Effector memory CD4-positive, alpha-beta T cell (primary cell): ENCODE data around the gene MACROD2.

ENCODE experiments used
- DNase-seq, 3 donors: peaks; one replicate each; pipeline ENCODE4 v3.0.0-alpha.2; 2020
- H3K27ac ChIP-seq: 2 replicates; pipeline ENCODE4 v1.7.0; 2013; ENCODE audit warnings: mild to moderate bottlenecking, low read length, moderate library complexity; ENCODE audit not compliant: insufficient read depth, poor library complexity, severe bottlenecking
- H3K27me3 ChIP-seq: replicated peaks from 2 replicates; pipeline ENCODE4 v1.7.0; 2013; ENCODE audit warnings: mild to moderate bottlenecking, low read length; ENCODE audit not compliant: insufficient read depth, control insufficient read depth, poor library complexity, severe bottlenecking
- H3K36me3 ChIP-seq: 2 replicates; pipeline ENCODE4 v1.7.0; 2013; ENCODE audit warnings: mild to moderate bottlenecking, low read length, moderate library complexity; ENCODE audit not compliant: control insufficient read depth, insufficient read depth
- H3K4me1 ChIP-seq: 2 replicates; pipeline ENCODE4 v1.7.0; 2013; ENCODE audit warnings: low read length, mild to moderate bottlenecking; ENCODE audit not compliant: control insufficient read depth, insufficient read depth, poor library complexity, severe bottlenecking
- H3K4me3 ChIP-seq: 2 replicates; pipeline ENCODE4 v1.7.0; 2013; ENCODE audit warnings: low read length, low read depth, mild to moderate bottlenecking; ENCODE audit not compliant: insufficient read depth, poor library complexity, severe bottlenecking
- H3K9me3 ChIP-seq: 2 replicates; pipeline ENCODE4 v1.7.0; 2013; ENCODE audit warnings: mild to moderate bottlenecking, low read length, moderate library complexity; ENCODE audit not compliant: control insufficient read depth

Gene MACROD2

GRCh38 chr20:15645816-15646215 lies 1650.5 kb downstream of the MACROD2 start:
- Histone ChIP-seq H3K27ac (no peak overlapping the region), H3K9me3 (no peaks in the 10 kb centered on the region), H3K4me3 (no peak overlapping the region), H3K36me3 (no peaks in the 10 kb centered on the region), H3K4me1 (no peaks in the 10 kb centered on the region), H3K27me3 (no peaks in the 10 kb centered on the region)
- no peak for DNase-seq

GRCh38 chr20:15653396-15654207 lies 1658.3 kb downstream of the MACROD2 start:
- no peak overlapping the region for H3K27ac ChIP-seq
- no peaks in the 10 kb centered on the region for H3K9me3 ChIP-seq
- H3K4me3 ChIP-seq: no peak overlapping the region
- DNase-seq: no peak
- no peaks in the 10 kb centered on the region for H3K36me3 ChIP-seq
- no peaks in the 10 kb centered on the region for H3K4me1 ChIP-seq
- H3K27me3 ChIP-seq: no peaks in the 10 kb centered on the region

GRCh38 chr20:15654208-15654649 lies 1658.9 kb downstream of the MACROD2 start:
- H3K4me3 ChIP-seq: no peak overlapping the region
- no peaks in the 10 kb centered on the region for H3K9me3 ChIP-seq
- no peaks in the 10 kb centered on the region for H3K36me3 ChIP-seq
- H3K27me3 ChIP-seq: no peaks in the 10 kb centered on the region
- no peaks in the 10 kb centered on the region for H3K4me1 ChIP-seq
- H3K27ac ChIP-seq: no peak overlapping the region
- DNase-seq: no peak

GRCh38 chr20:15655295-15655874 lies 1660.1 kb downstream of the MACROD2 start:
- Histone ChIP-seq H3K4me1 (no peaks in the 10 kb centered on the region), H3K36me3 (no peaks in the 10 kb centered on the region), H3K27ac (no peak overlapping the region), H3K4me3 (no peak overlapping the region), H3K27me3 (no peaks in the 10 kb centered on the region), H3K9me3 (no peaks in the 10 kb centered on the region)
- DNase-seq: no peak

- H3K4me3 ChIP-seq: no peak overlapping the region
- H3K36me3 ChIP-seq: no peaks in the 10 kb centered on the region
- no peaks in the 10 kb centered on the region for H3K27me3 ChIP-seq
- no peaks in the 10 kb centered on the region for H3K4me1 ChIP-seq
- DNase-seq: no peak
- H3K27ac ChIP-seq: no peak overlapping the region
- no peaks in the 10 kb centered on the region for H3K9me3 ChIP-seq
These were observed 1660.8 kb downstream of the MACROD2 start for GRCh38 chr20:15656124-15656523.

- DNase-seq: no peak
- Histone ChIP-seq H3K27me3 (no peaks in the 10 kb centered on the region), H3K4me3 (no peak overlapping the region), H3K27ac (no peak overlapping the region), H3K36me3 (no peaks in the 10 kb centered on the region), H3K9me3 (no peaks in the 10 kb centered on the region), H3K4me1 (no peaks in the 10 kb centered on the region)
These were observed 1663.0 kb downstream of the MACROD2 start for GRCh38 chr20:15658295-15658694.

- Histone ChIP-seq H3K4me3 (no peak overlapping the region), H3K4me1 (no peaks in the 10 kb centered on the region), H3K9me3 (no peaks in the 10 kb centered on the region), H3K27me3 (no peaks in the 10 kb centered on the region), H3K27ac (no peak overlapping the region), H3K36me3 (no peaks in the 10 kb centered on the region)
- no peak for DNase-seq
These were observed 1677.9 kb downstream of the MACROD2 start for GRCh38 chr20:15673206-15673605.

- Histone ChIP-seq H3K4me3 (no peak overlapping the region), H3K27me3 (no peaks in the 10 kb centered on the region), H3K9me3 (no peaks in the 10 kb centered on the region), H3K27ac (no peak overlapping the region), H3K36me3 (no peaks in the 10 kb centered on the region), H3K4me1 (no peaks in the 10 kb centered on the region)
- DNase-seq: no peak
These were observed 1679.1 kb downstream of the MACROD2 start for GRCh38 chr20:15674253-15675060.

- H3K4me3 ChIP-seq: no peak overlapping the region
- no peak overlapping the region for H3K27ac ChIP-seq
- H3K27me3 ChIP-seq: no peaks in the 10 kb centered on the region
- no peak for DNase-seq
- no peaks in the 10 kb centered on the region for H3K9me3 ChIP-seq
- H3K36me3 ChIP-seq: no peaks in the 10 kb centered on the region
- no peaks in the 10 kb centered on the region for H3K4me1 ChIP-seq
These were observed 1679.8 kb downstream of the MACROD2 start for GRCh38 chr20:15675061-15675514.
